Thoracic aorta (tissue), 2 donors: ENCODE measurements around the gene UBE2R2. TPM values are rescaled to one million over a fixed set of nuclear protein-coding genes. Genes with fewer than 3 reads are reported as not detected.
"Not testable (repeated sequence)": the region's sequence is repeated elsewhere in the genome, so short reads cannot be mapped to it uniquely, and the experiment has no call there.

Experiments
- ATAC-seq: fragments of 150-250 bp; one replicate; pipeline ENCODE4 v1.8.0; 2017; ENCODE audit warnings: low read depth; ENCODE audit not compliant: insufficient number of reproducible peaks, low FRiP score
- DNase-seq: peaks from one replicate; pipeline ENCODE4 v3.0.0-alpha.2; 2020; ENCODE audit warnings: low spot score
- H3K27ac ChIP-seq, 2 donors: fragments of 200-600 bp; sonication (generic); 1 replicate in 1 of 2; 2 replicates in 1 of 2; pipeline ENCODE4 v1.5.1; 2016; ENCODE audit warnings: mild to moderate bottlenecking in 2 of 2, moderate library complexity in 2 of 2
- H3K27me3 ChIP-seq: fragments of 200-600 bp; sonication (generic); replicated peaks from 2 replicates; pipeline ENCODE4 v1.6.0; 2016; ENCODE audit warnings: mild to moderate bottlenecking; ENCODE audit not compliant: insufficient read depth
- H3K36me3 ChIP-seq: fragments of 200-600 bp; sonication (generic); one replicate; pipeline ENCODE4 v1.5.1; 2016
- H3K4me1 ChIP-seq, 2 donors: fragments of 200-600 bp; sonication (generic); 1 replicate in 1 of 2; 2 replicates in 1 of 2; pipeline versions ENCODE4 v1.5.1 to v1.6.0; 2016; ENCODE audit warnings: low read depth in 2 of 2, mild to moderate bottlenecking in 1 of 2; ENCODE audit not compliant: control insufficient read depth in 1 of 2
- H3K4me3 ChIP-seq: fragments of 200-600 bp; sonication (generic); 2 replicates; pipeline ENCODE4 v1.5.1; 2016; ENCODE audit warnings: mild to moderate bottlenecking
- H3K9me3 ChIP-seq: fragments of 200-600 bp; sonication (generic); 2 replicates; pipeline ENCODE4 v1.5.1; 2016
- total RNA-seq, 2 donors: library from RNA; depleted of rRNA; stranded (reverse); fragments of >200 nt; gene quantifications; one replicate each; pipeline versions ENCODE4 v1.1.0 to v1.2.3, GENCODE V29; 2016
- TF ChIP-seq, protein P1 (sequence below): fragments of 200-600 bp; sonication (generic); IDR thresholded peaks from one replicate; pipeline ENCODE4 v1.5.1; 2019; ENCODE audit warnings: antibody characterized with exemption

The UBE2R2 gene
- total RNA-seq, 2 donors from 2014 or later = 21.3 to 32.5 TPM

DNA sequence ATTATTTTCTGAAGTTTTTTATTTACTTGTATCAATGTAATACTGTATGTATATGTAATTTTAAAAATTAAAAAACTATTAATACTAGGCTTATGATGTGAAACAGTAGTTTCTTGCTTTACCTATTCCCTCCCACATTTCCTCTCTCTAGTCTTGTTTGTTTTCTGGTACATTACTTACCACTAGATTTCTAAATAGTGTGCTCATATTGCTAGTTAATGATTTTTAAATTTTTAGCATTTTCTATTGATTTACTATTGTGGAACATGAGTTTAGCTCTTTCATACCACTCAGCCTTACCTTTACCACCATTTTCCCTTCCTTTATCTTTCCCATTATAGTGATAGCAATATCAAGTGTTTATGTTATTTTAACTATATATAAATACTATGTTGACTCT is 39.3 kb downstream of the UBE2R2 start:
- no peak for ATAC-seq
- no peaks in the 10 kb centered on the region for H3K27me3 ChIP-seq
- TF ChIP-seq, protein P1, sequence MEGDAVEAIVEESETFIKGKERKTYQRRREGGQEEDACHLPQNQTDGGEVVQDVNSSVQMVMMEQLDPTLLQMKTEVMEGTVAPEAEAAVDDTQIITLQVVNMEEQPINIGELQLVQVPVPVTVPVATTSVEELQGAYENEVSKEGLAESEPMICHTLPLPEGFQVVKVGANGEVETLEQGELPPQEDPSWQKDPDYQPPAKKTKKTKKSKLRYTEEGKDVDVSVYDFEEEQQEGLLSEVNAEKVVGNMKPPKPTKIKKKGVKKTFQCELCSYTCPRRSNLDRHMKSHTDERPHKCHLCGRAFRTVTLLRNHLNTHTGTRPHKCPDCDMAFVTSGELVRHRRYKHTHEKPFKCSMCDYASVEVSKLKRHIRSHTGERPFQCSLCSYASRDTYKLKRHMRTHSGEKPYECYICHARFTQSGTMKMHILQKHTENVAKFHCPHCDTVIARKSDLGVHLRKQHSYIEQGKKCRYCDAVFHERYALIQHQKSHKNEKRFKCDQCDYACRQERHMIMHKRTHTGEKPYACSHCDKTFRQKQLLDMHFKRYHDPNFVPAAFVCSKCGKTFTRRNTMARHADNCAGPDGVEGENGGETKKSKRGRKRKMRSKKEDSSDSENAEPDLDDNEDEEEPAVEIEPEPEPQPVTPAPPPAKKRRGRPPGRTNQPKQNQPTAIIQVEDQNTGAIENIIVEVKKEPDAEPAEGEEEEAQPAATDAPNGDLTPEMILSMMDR = no peak
- H3K9me3 ChIP-seq = no peaks in the 10 kb centered on the region
- no peaks in the 10 kb centered on the region for H3K36me3 ChIP-seq
- no peak overlapping the region for H3K4me3 ChIP-seq
- DNase-seq = no peak
- no peak overlapping the region for H3K27ac ChIP-seq
- H3K4me1 ChIP-seq = peaks cover 34 to 46% of the 10 kb centered on the region in 2 donors

DNA sequence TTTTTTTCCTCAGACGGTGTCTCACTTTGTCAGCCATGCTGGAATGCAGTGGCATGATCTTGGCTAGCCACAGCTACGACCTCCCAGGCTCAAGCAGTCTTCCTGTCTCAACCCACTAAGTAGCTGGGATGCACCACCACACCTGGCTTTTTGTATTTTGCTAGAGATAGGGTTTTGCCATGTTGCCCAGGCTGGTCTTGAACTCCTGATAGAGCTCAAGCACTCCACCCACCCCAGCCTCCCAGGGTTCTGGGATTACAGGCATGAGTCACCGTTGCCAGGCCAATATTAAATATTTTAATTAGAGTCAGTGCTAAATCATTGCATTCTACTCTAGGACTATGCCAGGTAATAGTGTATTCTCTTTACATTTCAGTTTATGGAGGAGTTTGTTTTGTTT is 41.5 kb downstream of the UBE2R2 start:
- H3K36me3 ChIP-seq = no peaks in the 10 kb centered on the region
- ATAC-seq (no peak), DNase-seq (no peak)
- H3K27ac ChIP-seq = no peak overlapping the region
- TF ChIP-seq, protein P1 = no peak
- no peaks in the 10 kb centered on the region for H3K27me3 ChIP-seq
- H3K4me3 ChIP-seq = no peak overlapping the region
- H3K9me3 ChIP-seq = no peaks in the 10 kb centered on the region
- H3K4me1 ChIP-seq = peaks cover 24 to 34% of the 10 kb centered on the region in 2 donors

DNA sequence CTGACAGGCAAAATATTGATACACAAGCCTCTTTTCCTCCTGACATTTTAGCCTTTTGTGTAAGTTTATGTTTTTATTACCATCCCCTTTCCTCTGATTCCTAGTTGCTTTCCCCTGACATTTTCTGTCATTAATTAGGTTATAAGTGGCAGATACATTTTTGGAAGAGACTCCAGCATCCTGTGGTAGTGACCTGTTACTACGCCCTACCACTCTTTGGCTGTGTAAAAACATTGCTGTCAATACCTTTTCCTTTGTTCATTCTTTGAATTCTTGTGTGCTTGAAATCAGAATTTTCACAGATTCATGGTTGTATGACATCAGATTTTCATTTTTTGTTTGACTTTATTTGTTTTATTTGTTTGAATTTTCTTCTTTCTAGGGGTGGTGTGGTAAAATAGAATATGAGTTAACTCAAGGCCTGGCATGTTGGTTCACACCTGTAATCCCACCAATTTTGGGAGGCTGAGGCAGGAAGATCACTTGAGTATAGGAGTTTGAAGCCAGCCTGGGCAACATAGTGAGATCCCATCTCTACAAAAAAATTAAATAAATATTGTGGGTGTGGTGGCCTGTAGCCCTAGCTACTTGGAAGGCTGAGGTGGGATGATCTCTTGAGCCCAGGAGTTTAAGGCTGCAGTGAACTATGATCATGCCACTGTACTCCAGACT is 43.4 kb downstream of the UBE2R2 start:
- no peak overlapping the region for H3K4me3 ChIP-seq
- TF ChIP-seq, protein P1 = no peak
- H3K36me3 ChIP-seq = no peaks in the 10 kb centered on the region
- H3K9me3 ChIP-seq = no peaks in the 10 kb centered on the region
- H3K27me3 ChIP-seq = no peaks in the 10 kb centered on the region
- ATAC-seq (no peak), DNase-seq (no peak)
- peaks cover 17 to 26% of the 10 kb centered on the region in 2 donors for H3K4me1 ChIP-seq
- H3K27ac ChIP-seq = no peak overlapping the region

DNA sequence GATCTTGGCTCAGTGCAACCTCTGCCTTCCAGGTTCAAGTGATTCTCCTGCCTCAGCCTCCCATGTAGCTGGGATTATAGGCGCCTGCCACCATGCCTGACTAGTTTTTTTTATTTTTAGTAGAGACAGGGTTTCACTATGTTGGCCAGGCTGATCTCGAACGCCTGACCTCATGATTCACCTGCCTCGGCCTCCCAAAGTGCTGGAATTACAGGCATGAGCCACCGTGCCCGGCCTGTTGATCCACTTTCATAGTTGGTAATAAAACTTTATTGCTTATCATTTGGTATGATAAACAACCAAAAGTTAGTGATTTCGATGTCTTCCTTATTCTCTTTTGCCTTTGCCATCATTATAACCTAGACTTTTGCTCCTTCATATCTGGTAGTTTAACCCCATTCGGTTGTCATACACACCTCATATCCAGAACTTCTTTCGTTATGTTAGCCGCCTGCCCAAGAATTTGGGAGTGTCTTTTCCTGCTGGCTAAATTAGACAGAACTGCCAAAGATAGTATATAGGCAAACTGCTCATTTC is 45.0 kb downstream of the UBE2R2 start:
- TF ChIP-seq, protein P1 = no peak
- Histone ChIP-seq H3K4me3 (no peak overlapping the region), H3K27ac (no peak overlapping the region), H3K4me1 (peaks cover 14 to 26% of the 10 kb centered on the region in 2 donors), H3K27me3 (no peaks in the 10 kb centered on the region), H3K9me3 (no peaks in the 10 kb centered on the region), H3K36me3 (no peaks in the 10 kb centered on the region)
- ATAC-seq = no peak
- DNase-seq = no peak

DNA sequence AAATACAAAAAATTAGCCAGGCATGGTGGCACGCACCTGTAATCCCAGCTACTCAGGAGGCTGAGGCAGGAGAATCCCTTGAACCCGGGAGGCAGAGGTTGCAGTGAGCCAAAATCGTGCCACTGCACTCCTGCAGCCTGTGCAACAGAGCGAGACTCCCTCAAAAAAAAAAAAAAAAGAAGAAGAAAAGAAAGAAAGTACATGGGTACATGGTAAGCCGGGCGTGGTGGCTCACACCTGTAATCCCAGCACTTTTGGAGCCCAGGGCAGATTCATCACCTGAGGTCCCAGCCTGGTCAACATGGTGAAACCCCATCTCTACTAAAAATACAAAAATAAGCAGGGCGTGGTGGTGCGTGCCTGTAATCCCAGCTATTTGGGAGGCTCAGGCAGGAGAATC is 46.1 kb downstream of the UBE2R2 start:
- not testable (repeated sequence) for DNase-seq, ATAC-seq
- peaks cover 19 to 33% of the 10 kb centered on the region in 2 donors for H3K4me1 ChIP-seq

More for the DNA sequence above, 46.1 kb downstream of the UBE2R2 start:
- not testable (repeated sequence) for H3K27ac ChIP-seq, H3K4me3 ChIP-seq, H3K27me3 ChIP-seq, H3K36me3 ChIP-seq, H3K9me3 ChIP-seq
